Ureter (tissue), 1 donor: ENCODE data around the gene SLC17A6. TPM values are rescaled to one million over a fixed set of nuclear protein-coding genes. Genes with fewer than 3 reads are reported as not detected.

Source experiments
- DNase-seq: peaks from one replicate; pipeline ENCODE4 v3.0.0-alpha.2; 2020; ENCODE audit warnings: low spot score
- total RNA-seq: library from RNA; stranded (reverse); gene quantifications from one replicate; pipeline ENCODE4 v1.2.4, GENCODE V29; 2023
- donor health status: DM: yes; HTN: yes; CAD: no.

The SLC17A6 gene
- total RNA-seq, 1 donor from 2014 or later = not detected

DNA sequence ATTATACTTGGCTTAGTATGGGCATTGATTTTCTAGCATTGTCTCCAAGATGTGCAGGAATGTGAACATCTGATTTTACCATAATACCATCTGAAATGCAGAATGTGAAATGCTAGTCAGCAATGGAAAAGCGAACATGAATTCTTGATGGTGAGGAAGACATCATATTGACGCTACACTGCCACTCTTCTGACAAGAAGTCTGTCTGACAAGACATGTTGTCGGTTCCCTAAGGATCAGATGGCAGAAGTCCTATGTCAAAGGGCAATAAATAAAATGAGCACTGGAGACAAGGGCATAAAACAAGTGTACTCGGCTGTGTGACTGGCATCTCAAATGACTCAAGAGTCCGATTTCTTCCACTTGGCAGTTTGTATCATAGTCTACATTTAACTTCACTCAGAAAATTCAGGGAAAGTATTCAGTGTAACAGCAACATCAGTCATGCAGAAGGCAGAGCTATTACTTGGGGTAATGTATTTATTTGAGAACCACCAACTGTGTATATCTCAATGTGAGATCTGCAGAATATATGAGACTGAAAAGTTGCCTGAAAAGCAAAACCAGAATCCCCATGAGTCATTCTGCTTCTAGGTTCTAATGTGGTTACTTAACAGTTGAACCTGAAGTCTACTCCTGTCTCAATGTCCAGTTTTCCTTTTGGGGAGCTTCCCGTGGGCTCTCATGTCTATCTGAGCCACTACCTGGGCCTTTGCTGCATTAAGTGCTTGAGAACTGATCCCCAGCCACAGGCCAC is 51.5 kb downstream of the SLC17A6 start:
- DNase-seq = no peak

DNA sequence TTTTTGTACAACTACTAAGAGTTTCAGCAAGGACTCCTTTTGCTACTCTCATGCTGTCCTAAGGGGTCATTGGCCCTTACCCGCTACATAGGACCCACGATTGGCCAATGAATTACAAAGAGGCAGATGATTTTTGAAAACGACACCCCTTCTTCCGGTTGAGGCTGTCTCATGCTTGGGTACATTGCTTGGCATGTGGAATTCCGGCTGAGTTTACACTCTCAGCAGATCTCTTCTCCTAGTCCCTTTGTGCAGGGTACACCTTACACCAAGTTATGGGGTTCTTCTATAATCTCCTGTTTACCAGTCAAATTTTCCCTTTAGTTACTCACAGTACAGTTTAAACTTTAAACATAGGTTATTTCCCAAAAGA is 52.1 kb downstream of the SLC17A6 start:
- no peak for DNase-seq

DNA sequence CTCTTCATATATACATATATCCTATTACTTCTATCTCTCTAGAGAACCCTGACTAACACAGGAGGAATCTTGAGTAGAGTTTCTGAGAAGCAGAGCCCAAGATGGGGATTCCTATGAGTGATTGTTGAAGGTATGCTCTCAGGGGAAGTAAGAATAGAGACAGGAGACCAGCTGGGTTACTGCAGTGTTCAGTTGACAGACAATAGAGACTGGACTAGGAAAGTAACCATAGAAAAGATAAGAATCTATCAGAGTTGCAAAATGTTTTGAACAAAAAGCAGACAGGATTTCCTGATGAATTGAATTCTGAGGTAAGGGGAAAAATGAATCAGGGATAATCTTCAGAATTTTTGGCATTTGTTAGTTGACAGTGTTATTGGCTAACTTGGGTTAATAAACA is 54.4 kb downstream of the SLC17A6 start:
- no peak for DNase-seq

DNA sequence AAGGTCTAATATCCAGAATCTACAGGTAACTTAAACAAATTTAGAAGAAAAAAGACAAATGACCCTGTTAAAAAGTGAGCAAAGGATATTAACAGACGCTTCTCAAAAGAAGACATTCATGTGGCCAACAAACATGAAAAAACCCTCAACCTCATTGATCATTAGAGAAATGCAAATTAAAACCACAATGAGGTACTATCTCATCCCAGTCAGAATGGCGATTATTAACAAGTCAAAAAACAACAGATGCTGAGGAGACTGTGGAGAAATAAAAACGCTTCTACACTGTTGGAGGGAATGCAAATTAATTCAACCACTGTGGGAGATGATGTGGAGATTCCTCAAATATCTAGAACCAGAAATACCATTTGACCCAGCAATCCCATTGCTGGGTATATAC is 67.2 kb downstream of the SLC17A6 start:
- no peak for DNase-seq

DNA sequence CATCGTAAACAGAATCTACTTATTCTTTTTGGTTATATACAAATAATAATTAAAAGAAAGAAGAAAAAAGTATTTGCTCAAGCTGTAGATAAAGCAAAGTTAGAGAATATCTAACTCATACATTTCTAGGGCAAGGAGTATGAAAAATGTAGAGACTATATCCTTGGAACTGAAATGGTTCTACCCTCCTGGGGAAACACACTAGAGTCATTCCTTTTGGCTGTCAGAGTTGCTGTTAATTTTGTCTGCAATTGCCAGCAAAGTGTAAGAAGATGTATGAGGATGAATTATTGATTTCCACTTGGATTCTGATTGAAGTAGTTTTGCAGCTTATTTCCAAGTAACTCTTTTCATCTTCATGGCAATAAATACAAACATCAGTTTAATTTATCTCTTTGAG is 69.1 kb downstream of the SLC17A6 start:
- no peak for DNase-seq

DNA sequence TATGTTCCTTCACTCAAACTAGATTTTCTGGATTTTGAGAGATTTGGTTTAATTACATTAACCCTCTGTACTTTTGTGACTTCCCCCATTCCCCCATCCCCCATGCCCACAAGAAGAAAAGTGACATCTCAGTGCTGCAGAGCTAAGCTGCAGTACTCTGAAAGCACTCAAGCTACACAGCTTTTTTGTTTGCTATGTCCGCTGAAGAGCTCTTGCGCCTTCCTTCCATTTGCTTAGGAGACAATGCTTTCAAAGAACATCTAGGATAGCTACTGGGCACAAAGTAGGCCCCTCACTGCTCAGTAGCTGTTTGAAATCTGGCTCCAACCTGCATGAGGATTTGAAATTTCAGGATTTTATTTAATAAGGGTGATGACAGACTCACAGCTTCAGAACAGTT is 69.7 kb downstream of the SLC17A6 start:
- no peak for DNase-seq

DNA sequence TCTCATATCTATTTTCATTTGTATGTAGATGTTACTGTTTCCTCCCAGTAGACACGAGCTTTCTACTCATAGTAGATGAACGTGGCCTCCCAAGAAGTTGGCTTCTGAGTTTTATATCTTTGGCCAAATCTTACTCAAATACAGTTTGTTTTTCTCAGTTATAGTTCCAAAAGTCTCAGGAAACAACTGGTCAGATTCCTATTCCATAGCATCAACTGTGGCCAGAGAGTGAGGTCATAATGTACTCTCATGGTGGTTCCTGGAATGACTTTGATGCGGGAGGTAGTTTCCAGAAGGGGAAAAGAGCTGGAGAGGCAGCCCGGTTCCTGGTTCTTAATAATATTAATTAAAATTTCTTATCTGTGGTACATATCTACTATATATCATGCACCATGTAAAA is 77.3 kb downstream of the SLC17A6 start:
- DNase-seq = no peak

DNA sequence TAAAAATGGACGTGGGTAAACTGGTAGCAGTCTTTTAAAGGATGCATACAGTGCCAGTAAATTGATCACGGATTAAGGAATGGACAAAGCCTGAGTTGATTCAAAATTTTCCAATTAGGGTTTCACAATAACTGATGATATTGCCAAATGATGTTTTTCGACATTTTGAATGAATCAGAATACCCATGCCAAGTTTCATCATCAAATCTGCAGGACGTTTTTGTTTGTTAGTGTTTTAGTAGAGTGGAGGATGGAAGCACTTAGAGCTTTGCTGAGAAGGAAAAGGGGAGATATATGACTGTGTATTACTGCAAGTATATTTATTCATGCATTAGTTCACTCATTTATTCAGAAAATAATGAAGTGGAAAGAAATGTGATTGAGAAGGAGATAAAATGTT is 78.3 kb downstream of the SLC17A6 start:
- DNase-seq = no peak

DNA sequence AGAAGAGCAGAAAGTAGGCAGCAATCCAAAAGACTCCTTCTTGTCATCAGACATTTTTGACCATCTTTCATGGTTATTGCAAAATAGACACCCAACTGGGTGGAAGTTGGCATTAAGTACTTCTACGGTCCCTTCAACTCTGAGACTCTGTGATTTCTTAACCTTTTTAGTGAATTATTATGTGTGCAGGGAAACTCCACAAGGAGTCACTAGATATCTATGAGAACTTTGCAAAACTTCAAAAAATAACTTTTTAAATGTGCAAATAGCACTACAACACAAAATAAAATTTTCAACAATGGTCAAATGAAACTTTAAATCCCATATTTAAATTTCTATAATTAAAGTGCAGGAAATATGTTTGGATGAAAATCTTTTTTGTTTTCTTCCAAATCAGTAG is 88.7 kb downstream of the SLC17A6 start:
- no peak for DNase-seq

Other genes starting within 250 kb of the SLC17A6 start
- 5.2 TPM for gene ANO5, start 145.3 kb upstream of the SLC17A6 start, total RNA-seq